ENCODE results near the gene DNAJC10. TPM values are rescaled to one million over a fixed set of nuclear protein-coding genes. Genes with fewer than 3 reads are reported as not detected.

The DNAJC10 gene
- total and polyA plus RNA-seq, 2 of the 4 experiments (the other 2 are of a cell fraction): 34.6 to 53.2 TPM

GRCh38 chr2:182761903-182762302 lies 45.8 kb downstream of the DNAJC10 start:
- dilution Hi-C loops (cut with HindIII; ENCODE audit: low sequenced_read_pairs, unreplicated experiment): no loop called here
- Histone ChIP-seq H3K9ac (ENCODE audit: low read depth, low read length) (no peak overlapping the region), H3K4ac (ENCODE audit: low read depth, low read length) (no peak overlapping the region), H3K18ac (ENCODE audit: low read depth, low read length) (no peak overlapping the region), H3K23ac (ENCODE audit: low read depth, low read length) (no peak overlapping the region), H3K36me3 (ENCODE audit: control insufficient read depth, insufficient read depth, low read length) (peaks cover 20% of the 10 kb centered on the region), H3K9me3 (ENCODE audit: control insufficient read depth, insufficient read depth, low read length) (no peaks in the 10 kb centered on the region), H2AK5ac (ENCODE audit: low read depth, low read length) (no peak overlapping the region), H2AK9ac (replicated peaks; ENCODE audit: low read depth, low read length, poor library complexity) (no peak overlapping the region), H3K27me3 (ENCODE audit: control insufficient read depth, insufficient read depth, low read length) (no peaks in the 10 kb centered on the region), H3K4me1 (ENCODE audit: control insufficient read depth, insufficient read depth, low read length) (no peaks in the 10 kb centered on the region), H3K4me3 (ENCODE audit: insufficient read depth, low read depth, low read length) (no peak overlapping the region), H3K27ac (ENCODE audit: insufficient read depth, low read length) (no peak overlapping the region), H2BK120ac (ENCODE audit: low read depth, low read length) (no peak overlapping the region), H2BK15ac (ENCODE audit: low read depth, low read length) (no peak overlapping the region), H4K91ac (ENCODE audit: insufficient read depth, low read depth, low read length) (no peak overlapping the region), H2BK5ac (ENCODE audit: low read depth, low read length, poor library complexity, severe bottlenecking) (no peak overlapping the region), H2AFZ (replicated peaks; ENCODE audit: low read length, poor library complexity) (no peak overlapping the region), H2BK20ac (ENCODE audit: low read depth, low read length) (no peak overlapping the region), H3K56ac (ENCODE audit: extremely low read depth, insufficient read depth, low read length) (no peak overlapping the region), H3K14ac (replicated peaks; ENCODE audit: low read depth, low read length) (no peak overlapping the region), H3K4me2 (ENCODE audit: low read depth, low read length) (no peak overlapping the region), H4K5ac (ENCODE audit: low read depth, low read length) (no peak overlapping the region), H4K20me1 (ENCODE audit: insufficient read depth, low read length) (no peaks in the 10 kb centered on the region), H3K79me1 (ENCODE audit: low read depth in 1 of 2, low read length in 2 of 2) (peaks cover 0 to 4% of the 10 kb centered on the region in 2 experiments; a peak in 1 of 4 replicates), H3K9me1 (ENCODE audit: insufficient read depth, low read length) (no peaks in the 10 kb centered on the region), H4K8ac (ENCODE audit: low read depth in 2 of 2, low read length in 2 of 2) (no peak overlapping the region)
- ATAC-seq (ENCODE audit: low read depth): peak; percentile 42
- intact Hi-C loops (cut with micrococcal nuclease): no loop called here
- BruUV-seq (replicated peaks): no TSS peak
- ChIA-PET POLR2A (ENCODE audit: unreplicated experiment) (no interaction called here), CTCF (interaction anchor here (1.9 kb wide), 1 partner anchor 8 kb away, joined by 7 read pairs; no protein-coding TSS in a partner anchor)
- peak; percentile 37 for DNase-seq
- no peak for TF ChIP-seq POLR2A (IDR thresholded peaks at IDR 0.05; ENCODE audit: low read depth, low read length)
- TF ChIP-seq CEBPB (IDR thresholded peaks at IDR 0.05; ENCODE audit: low read depth, low read length): peak; percentile 97
- WGBS, 2 experiments (ENCODE audit: extremely low coverage in 2 of 2, insufficient read length in 1 of 2): 92% methylated on average over 2 of the region's 4 CpGs; no CpG with 5 or more reads in 1 of the 2 experiments
- in situ Hi-C loops (cut with MboI; ENCODE audit: low sequenced_read_pairs): loop anchor here (10.0 kb wide), 1 partner anchor 223 kb away; no protein-coding TSS in a partner anchor
